T-cell (primary cell): Measurements from ENCODE around the gene CLTC. TPM values are rescaled to one million over a fixed set of nuclear protein-coding genes. Genes with fewer than 3 reads are reported as not detected.
"Not testable (repeated sequence)": the region's sequence is repeated elsewhere in the genome, so short reads cannot be mapped to it uniquely, and the experiment has no call there.

ENCODE experiments used
- ATAC-seq, 4 experiments: fragments of 200-7000 bp in 3 of 4; fragments of 150-1000 bp in 1 of 4; cut with Tn5 transposase; replicated peaks in 1 of 4; 1 replicate in 3 of 4; 2 replicates in 1 of 4; pipeline ENCODE4 v1.10.0; 2021; ENCODE audit warnings: moderate library complexity in 3 of 4, mild to moderate bottlenecking in 2 of 4, moderate number of reproducible peaks in 1 of 4
- CTCF ChIA-PET, 2 donors: fragments of 300-600 bp; sonication (Branson Sonifier 250); formaldehyde crosslinking; loops; one replicate each; lab custom pipeline; 2022; ENCODE audit warnings: antibody characterized with exemption in 2 of 2; lab: Charles Lee
- POLR2A ChIA-PET, 2 donors: fragments of 300-600 bp; sonication (Branson Sonifier 250); formaldehyde crosslinking; loops; one replicate each; lab custom pipeline; 2022; ENCODE audit warnings: antibody characterized with exemption in 2 of 2; lab: Charles Lee
- DNase-seq, 35 experiments: peaks; one replicate each; pipeline versions ENCODE4 v3.0.0 to v3.0.0-alpha.2; 2013 to 2023
- H3K27ac ChIP-seq: one replicate; pipeline ENCODE4 v1.5.1; 2013; ENCODE audit warnings: low read length
- H3K27me3 ChIP-seq, 2 experiments: replicated peaks in 1 of 2; 1 replicate in 1 of 2; 2 replicates in 1 of 2; pipeline versions ENCODE4 v1.6.1 to v1.7.0; 2013; ENCODE audit warnings: low read length in 1 of 2, mixed read lengths in 1 of 2; ENCODE audit not compliant: control insufficient read depth in 2 of 2, insufficient read depth in 2 of 2; ENCODE audit errors: extremely low read depth in 1 of 2
- H3K36me3 ChIP-seq, 2 donors: 1 replicate in 1 of 2; 2 replicates in 1 of 2; pipeline versions ENCODE4 v1.6.1 to v1.7.0; 2013; ENCODE audit warnings: low read length in 1 of 2; ENCODE audit not compliant: control insufficient read depth in 2 of 2, insufficient read depth in 1 of 2; ENCODE audit errors: extremely low read depth in 1 of 2
- H3K4me1 ChIP-seq, 2 experiments: 1 replicate in 1 of 2; 2 replicates in 1 of 2; pipeline versions ENCODE4 v1.6.1 to v1.7.0; 2013; ENCODE audit warnings: low read length in 2 of 2, mixed read lengths in 1 of 2; ENCODE audit not compliant: insufficient read depth in 2 of 2, control insufficient read depth in 1 of 2; ENCODE audit errors: extremely low read depth in 1 of 2
- H3K4me3 ChIP-seq, 2 donors: 1 replicate in 1 of 2; 2 replicates in 1 of 2; pipeline versions ENCODE4 v1.5.1 to v1.7.0; 2013; ENCODE audit warnings: mild to moderate bottlenecking in 2 of 2, low read length in 1 of 2, moderate library complexity in 1 of 2; ENCODE audit not compliant: control insufficient read depth in 1 of 2; ENCODE audit errors: extremely low read depth in 1 of 2
- H3K9me3 ChIP-seq: 2 replicates; pipeline ENCODE4 v1.7.0; 2013
- H3K27ac Mint-ChIP-seq, 2 donors: one replicate each; pipeline ENCODE4 v1.8.0; 2020 to 2021; ENCODE audit warnings: mild to moderate bottlenecking in 2 of 2, mixed read lengths in 2 of 2
- H3K27me3 Mint-ChIP-seq, 2 donors: one replicate each; pipeline ENCODE4 v1.8.0; 2021 to 2022; ENCODE audit warnings: mixed read lengths in 2 of 2
- H3K36me3 Mint-ChIP-seq: one replicate; pipeline ENCODE4 v1.8.0; 2021; ENCODE audit warnings: mixed read lengths
- H3K4me1 Mint-ChIP-seq, 3 donors: one replicate each; pipeline ENCODE4 v1.8.0; 2020 to 2022; ENCODE audit warnings: mixed read lengths in 3 of 3, mild to moderate bottlenecking in 1 of 3
- H3K4me3 Mint-ChIP-seq, 3 donors: one replicate each; pipeline ENCODE4 v1.8.0; 2020 to 2022; ENCODE audit warnings: mild to moderate bottlenecking in 3 of 3, mixed read lengths in 3 of 3, moderate library complexity in 3 of 3
- H3K9me3 Mint-ChIP-seq, 3 donors: one replicate each; pipeline ENCODE4 v1.8.0; 2020 to 2022; ENCODE audit warnings: mixed read lengths in 3 of 3
- WGBS: methylation state at CpG from one replicate; pipeline ENCODE4 v1.1.5; 2013; ENCODE audit warnings: missing lambda C conversion rate; ENCODE audit not compliant: insufficient coverage; 5-methylcytosine and 5-hydroxymethylcytosine counted together
- total RNA-seq, 35 experiments: library from RNA in 6 of 35; stranded (reverse) in 6 of 35; fragments of 120-200 nt in 1 of 35; gene quantifications; one replicate each; pipeline versions ENCODE4 v1.2.1 to v1.2.4 and lab custom pipeline; 2013 to 2026

Gene CLTC
- total RNA-seq (10 to 100 TPM; 70.3 to 98.7 (median 85.3) TPM), total RNA-seq (lab: John Stamatoyannopoulos, UW) (142 to 768 (median 276) reads per million in 29 experiments)
- 106 TPM for total RNA-seq (2013)

GRCh38 chr17:59619298-59620063 lies at the start of gene CLTC:
Gene CLTC, plus strand, starts transcription at chr17:59619895. Its CDS starts 237 bp downstream, at chr17:59620132.
- peak within 1 kb of the TSS; percentile 99 for H3K27ac Mint-ChIP-seq
- Histone ChIP-seq H3K36me3 (peaks cover 0 to 2% of the 10 kb centered on the region in 2 donors), H3K27me3 (no peaks in the 10 kb centered on the region), H3K27ac (peak within 1 kb of the TSS; percentile 96), H3K4me1 (peaks cover 19 to 29% of the 10 kb centered on the region in 2 experiments), H3K4me3 (peak within 1 kb of the TSS; percentile 92 to 99), H3K9me3 (no peaks in the 10 kb centered on the region)
- no peaks in the 10 kb centered on the region for H3K27me3 Mint-ChIP-seq
- H3K4me1 Mint-ChIP-seq: peaks cover 45 to 59% (median 48%) of the 10 kb centered on the region in 3 donors
- CTCF ChIA-PET: interaction anchor here (0.5 to 1.3 kb wide), 6 partner anchors 12 to 272 kb away, joined by 3 to 4 read pairs (median 3); no protein-coding TSS in a partner anchor
- H3K9me3 Mint-ChIP-seq: no peaks in the 10 kb centered on the region
- ATAC-seq (peak; percentile 86 to 90 (median 90)), DNase-seq (peak; percentile 81 to 96 (median 89))
- WGBS: under 1% methylated on average over 56 of the region's 65 CpGs
- peaks cover 6% of the 10 kb centered on the region for H3K36me3 Mint-ChIP-seq
- H3K4me3 Mint-ChIP-seq: peak within 1 kb of the TSS; percentile 83 to 98 (median 97)
- POLR2A ChIA-PET: interaction anchor here in 1 of 2 donors (0.6 to 1.1 kb wide), 7 partner anchors 18 to 987 kb away, joined by 3 to 18 read pairs (median 4); partner anchors contain the start of genes DHX40 and RNFT1

GRCh38 chr17:59572301-59572924 lies 47.3 kb upstream of the CLTC start:
- H3K27me3 Mint-ChIP-seq: no peaks in the 10 kb centered on the region
- H3K4me3 Mint-ChIP-seq: no peak overlapping the region
- peaks cover 0 to 11% of the 10 kb centered on the region in 2 donors for H3K36me3 ChIP-seq
- no peaks in the 10 kb centered on the region for H3K9me3 ChIP-seq
- 90% methylated on average over 2 of the region's 10 CpGs for WGBS
- CTCF ChIA-PET: no interaction called here
- no peak for ATAC-seq
- H3K36me3 Mint-ChIP-seq: peaks cover 17% of the 10 kb centered on the region
- H3K4me1 Mint-ChIP-seq: peaks cover 1 to 13% (median 2%) of the 10 kb centered on the region in 3 donors
- DNase-seq: no peak
- no peak overlapping the region for H3K27ac ChIP-seq
- H3K9me3 Mint-ChIP-seq: no peaks in the 10 kb centered on the region
- H3K27me3 ChIP-seq: no peaks in the 10 kb centered on the region
- no peak overlapping the region for H3K27ac Mint-ChIP-seq
- POLR2A ChIA-PET: interaction anchor here in 1 of 2 donors (0.6 kb wide), 1 partner anchor 92 kb away, joined by 5 read pairs; no protein-coding TSS in a partner anchor
- no peaks in the 10 kb centered on the region for H3K4me1 ChIP-seq
- no peak overlapping the region for H3K4me3 ChIP-seq

GRCh38 chr17:59584168-59584567 lies 35.5 kb upstream of the CLTC start:
- not testable (repeated sequence) for ATAC-seq
- no CpG with 5 or more reads among the region's 1 CpG for WGBS

GRCh38 chr17:59600169-59600568 lies 19.5 kb upstream of the CLTC start:
- no peak overlapping the region for H3K4me3 Mint-ChIP-seq
- no peak overlapping the region for H3K27ac ChIP-seq
- POLR2A ChIA-PET: interaction anchor here in 1 of 2 donors (0.6 kb wide), 1 partner anchor 13 kb away, joined by 3 read pairs; no protein-coding TSS in a partner anchor
- peaks cover 3 to 37% of the 10 kb centered on the region in 2 donors for H3K36me3 ChIP-seq
- no peak overlapping the region for H3K27ac Mint-ChIP-seq
- no peaks in the 10 kb centered on the region for H3K27me3 Mint-ChIP-seq
- no peaks in the 10 kb centered on the region for H3K27me3 ChIP-seq
- no peak overlapping the region for H3K4me3 ChIP-seq
- H3K4me1 ChIP-seq: no peaks in the 10 kb centered on the region
- DNase-seq (no peak), ATAC-seq (no peak)
- H3K9me3 Mint-ChIP-seq: no peaks in the 10 kb centered on the region
- peaks cover 36% of the 10 kb centered on the region for H3K36me3 Mint-ChIP-seq
- H3K9me3 ChIP-seq: no peaks in the 10 kb centered on the region
- CTCF ChIA-PET: no interaction called here
- H3K4me1 Mint-ChIP-seq: no peaks in the 10 kb centered on the region

More at GRCh38 chr17:59584168-59584567, 35.5 kb upstream of the CLTC start:
- H3K4me1 Mint-ChIP-seq, H3K27me3 Mint-ChIP-seq, H3K9me3 Mint-ChIP-seq, H3K36me3 Mint-ChIP-seq, H3K4me3 Mint-ChIP-seq, H3K36me3 ChIP-seq, H3K27me3 ChIP-seq, DNase-seq, H3K4me3 ChIP-seq, H3K27ac Mint-ChIP-seq, POLR2A ChIA-PET, CTCF ChIA-PET, H3K27ac ChIP-seq, H3K4me1 ChIP-seq, H3K9me3 ChIP-seq: not testable (repeated sequence)

GRCh38 chr17:59601130-59601529 lies 18.6 kb upstream of the CLTC start:
- ATAC-seq: no peak
- DNase-seq: no peak
- no peaks in the 10 kb centered on the region for H3K27me3 Mint-ChIP-seq
- H3K9me3 ChIP-seq: no peaks in the 10 kb centered on the region
- H3K27me3 ChIP-seq: no peaks in the 10 kb centered on the region
- H3K36me3 ChIP-seq: peaks cover 3 to 47% of the 10 kb centered on the region in 2 donors
- H3K9me3 Mint-ChIP-seq: no peaks in the 10 kb centered on the region
- WGBS: no CpG with 5 or more reads among the region's 2 CpGs
- no peak overlapping the region for H3K27ac ChIP-seq
- H3K4me3 ChIP-seq: no peak overlapping the region
- no peak overlapping the region for H3K4me3 Mint-ChIP-seq
- no peaks in the 10 kb centered on the region for H3K4me1 ChIP-seq
- ChIA-PET CTCF (no interaction called here), POLR2A (interaction anchor here in 1 of 2 donors (0.5 to 0.6 kb wide), 3 partner anchors 12 to 163 kb away, joined by 3 to 7 read pairs (median 3); no protein-coding TSS in a partner anchor)
- peaks cover 40% of the 10 kb centered on the region for H3K36me3 Mint-ChIP-seq
- H3K4me1 Mint-ChIP-seq: no peaks in the 10 kb centered on the region
- no peak overlapping the region for H3K27ac Mint-ChIP-seq

GRCh38 chr17:59607061-59607460 lies 12.6 kb upstream of the CLTC start:
- DNase-seq (no peak), ATAC-seq (no peak)
- ChIA-PET CTCF (interaction anchor here in 1 of 2 donors (0.8 to 1.5 kb wide), 2 partner anchors 12 to 76 kb away, joined by 3 to 7 read pairs; no protein-coding TSS in a partner anchor), POLR2A (no interaction called here)
- Mint-ChIP-seq H3K4me3 (no peak overlapping the region), H3K9me3 (no peaks in the 10 kb centered on the region), H3K27me3 (no peaks in the 10 kb centered on the region), H3K27ac (no peak overlapping the region), H3K4me1 (no peaks in the 10 kb centered on the region), H3K36me3 (peaks cover 49% of the 10 kb centered on the region)
- Histone ChIP-seq H3K27me3 (no peaks in the 10 kb centered on the region), H3K36me3 (peaks cover 4 to 41% of the 10 kb centered on the region in 2 donors), H3K9me3 (no peaks in the 10 kb centered on the region), H3K27ac (no peak overlapping the region), H3K4me3 (no peak overlapping the region), H3K4me1 (no peaks in the 10 kb centered on the region)
- WGBS: 85% methylated on average over 3 of the region's 3 CpGs
